OCI-LY3 (cell line): ENCODE data around the gene PAWR.

Source experiments
- CTCF ChIP-seq: fragments of 200-600, 300-600 bp; sonication (generic); IDR thresholded peaks from 2 replicates; pipeline ENCODE4 v1.5.1; 2014; ENCODE audit warnings: antibody characterized with exemption, low read length, low read depth
- EZH2phosphoT487 ChIP-seq: fragments of 200-600 bp; shearing (Covaris generic); IDR thresholded peaks from 2 replicates; pipeline ENCODE4 v1.6.1; 2018; ENCODE audit warnings: antibody characterized with exemption, mixed run types, low read depth

- TF ChIP-seq CTCF: peak; percentile 80
- TF ChIP-seq EZH2phosphoT487: no peak
These were observed 47.3 kb upstream of the PAWR start for GRCh38 chr12:79737875-79738718.
